ENCODE data around the gene GTF2H2C. TPM values are rescaled to one million over a fixed set of nuclear protein-coding genes. Genes with fewer than 3 reads are reported as not detected.
"Not testable (repeated sequence)": the region's sequence is repeated elsewhere in the genome, so short reads cannot be mapped to it uniquely, and the experiment has no call there.

GTF2H2C gene
- total RNA-seq (2014; rRNA removed; shearing (Covaris generic); ENCODE audit: low replicate concordance) = 35.2 and 69.8 TPM in 2 replicates

- not testable (repeated sequence) for H3K36me3 ChIP-seq (ENCODE audit: insufficient read depth, low read length); H2AFZ ChIP-seq (ENCODE audit: low read length); H3K27ac ChIP-seq (ENCODE audit: low read length); H3K27me3 ChIP-seq (ENCODE audit: low read length); H3K4me1 ChIP-seq (ENCODE audit: low read length); H3K79me2 ChIP-seq (ENCODE audit: low read length); H3K9me3 ChIP-seq (ENCODE audit: low read length); H4K20me1 ChIP-seq (ENCODE audit: insufficient read depth, low read depth, low read length); H3K9me2 ChIP-seq (replicated peaks; ENCODE audit: insufficient read depth, low read length)
- H3K4me2 ChIP-seq (ENCODE audit: low read depth, low read length, poor library complexity, severe bottlenecking) = peak within 1 kb of the TSS; percentile 62
- peak within 1 kb of the TSS; percentile 61 for H3K9ac ChIP-seq (ENCODE audit: low read length)
- peak; percentile 89 for DNase-seq
- H3K4me3 ChIP-seq (ENCODE audit: low read length) = peak within 1 kb of the TSS; percentile 65
These were observed at the start of gene GTF2H2C for GRCh38 chr5:69559908-69560330. Gene GTF2H2C (plus strand): TSS chr5:69560191. CDS start chr5:69565133, 4,942 bp downstream.

DNA sequence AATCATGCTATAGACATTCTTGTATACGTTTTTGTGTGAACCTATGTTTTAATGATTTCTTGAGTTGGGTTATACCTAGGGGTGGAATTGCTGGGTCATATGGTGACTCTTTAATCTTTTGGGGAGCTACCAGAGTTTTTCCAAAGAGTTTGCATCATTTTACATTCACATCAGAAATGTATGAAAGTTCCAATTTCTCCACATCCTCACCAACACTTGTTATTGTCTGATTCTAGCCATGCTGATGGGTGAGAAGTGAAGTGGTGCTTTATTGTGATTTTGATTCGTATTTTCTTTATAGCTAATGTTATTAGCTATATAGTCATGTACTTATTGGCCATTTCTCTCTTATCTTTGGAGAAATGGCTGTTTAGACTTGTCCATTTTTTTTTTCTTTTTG lies 49.3 kb upstream of the GTF2H2C start:
- Histone ChIP-seq H3K4me3 (ENCODE audit: low read length) (no peak overlapping the region), H3K4me1 (ENCODE audit: low read length) (peaks cover 4% of the 10 kb centered on the region; the same call in 1 of the 2 replicates), H3K9ac (ENCODE audit: low read length) (no peak overlapping the region), H3K79me2 (ENCODE audit: low read length) (no peaks in the 10 kb centered on the region), H3K4me2 (ENCODE audit: low read depth, low read length, poor library complexity, severe bottlenecking) (no peak overlapping the region), H3K27ac (ENCODE audit: low read length) (no peak overlapping the region), H3K36me3 (ENCODE audit: insufficient read depth, low read length) (no peaks in the 10 kb centered on the region), H3K9me3 (ENCODE audit: low read length) (no peaks in the 10 kb centered on the region), H2AFZ (ENCODE audit: low read length) (no peak overlapping the region), H3K9me2 (replicated peaks; ENCODE audit: insufficient read depth, low read length) (no peaks in the 10 kb centered on the region), H3K27me3 (ENCODE audit: low read length) (no peaks in the 10 kb centered on the region), H4K20me1 (ENCODE audit: insufficient read depth, low read depth, low read length) (no peaks in the 10 kb centered on the region)
- no peak for DNase-seq

DNA sequence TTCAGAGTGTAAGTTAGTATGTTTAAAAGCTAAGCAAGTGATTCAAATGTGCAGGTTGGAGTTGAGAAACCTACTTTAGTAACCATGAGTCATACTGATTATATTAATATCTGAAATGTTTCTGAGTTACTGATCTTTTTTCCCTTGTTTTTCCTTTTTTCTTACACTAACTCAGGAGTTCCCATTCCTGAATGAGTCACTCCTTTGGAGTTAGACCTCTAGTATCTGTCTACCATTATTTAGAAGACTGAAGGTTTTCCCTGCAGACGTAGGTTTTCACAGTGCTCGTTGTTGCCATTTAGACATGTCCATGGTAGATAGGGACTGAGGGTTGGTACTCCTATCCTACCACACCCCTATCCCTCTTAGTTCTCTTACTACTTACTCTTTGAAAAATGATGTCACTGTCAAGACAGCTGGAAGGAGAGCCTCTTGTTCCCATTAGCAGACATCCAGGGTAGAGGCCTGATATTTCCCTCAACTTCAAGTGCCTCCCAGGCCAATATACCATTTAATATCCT lies 47.2 kb upstream of the GTF2H2C start:
- DNase-seq = no peak
- no peak overlapping the region for H3K4me3 ChIP-seq (ENCODE audit: low read length)
- H4K20me1 ChIP-seq (ENCODE audit: insufficient read depth, low read depth, low read length) = no peaks in the 10 kb centered on the region
- H3K27me3 ChIP-seq (ENCODE audit: low read length) = no peaks in the 10 kb centered on the region
- no peak overlapping the region for H3K9ac ChIP-seq (ENCODE audit: low read length)
- H3K9me3 ChIP-seq (ENCODE audit: low read length) = no peaks in the 10 kb centered on the region
- H3K36me3 ChIP-seq (ENCODE audit: insufficient read depth, low read length) = no peaks in the 10 kb centered on the region
- H3K79me2 ChIP-seq (ENCODE audit: low read length) = no peaks in the 10 kb centered on the region
- no peak overlapping the region for H3K27ac ChIP-seq (ENCODE audit: low read length)
- peaks cover 4% of the 10 kb centered on the region; the same call in 1 of the 2 replicates for H3K4me1 ChIP-seq (ENCODE audit: low read length)
- H2AFZ ChIP-seq (ENCODE audit: low read length) = no peak overlapping the region
- H3K9me2 ChIP-seq (replicated peaks; ENCODE audit: insufficient read depth, low read length) = no peaks in the 10 kb centered on the region
- H3K4me2 ChIP-seq (ENCODE audit: low read depth, low read length, poor library complexity, severe bottlenecking) = no peak overlapping the region

GRCh38 chr5:69515570-69515969 lies 44.4 kb upstream of the GTF2H2C start:
- not testable (repeated sequence) for H3K27ac ChIP-seq (ENCODE audit: low read length); H3K27me3 ChIP-seq (ENCODE audit: low read length); H3K79me2 ChIP-seq (ENCODE audit: low read length); H3K36me3 ChIP-seq (ENCODE audit: insufficient read depth, low read length); H3K4me1 ChIP-seq (ENCODE audit: low read length); DNase-seq; H3K9me3 ChIP-seq (ENCODE audit: low read length); H3K9me2 ChIP-seq (replicated peaks; ENCODE audit: insufficient read depth, low read length); H3K4me3 ChIP-seq (ENCODE audit: low read length); H3K4me2 ChIP-seq (ENCODE audit: low read depth, low read length, poor library complexity, severe bottlenecking); H2AFZ ChIP-seq (ENCODE audit: low read length); H3K9ac ChIP-seq (ENCODE audit: low read length); H4K20me1 ChIP-seq (ENCODE audit: insufficient read depth, low read depth, low read length)

DNA sequence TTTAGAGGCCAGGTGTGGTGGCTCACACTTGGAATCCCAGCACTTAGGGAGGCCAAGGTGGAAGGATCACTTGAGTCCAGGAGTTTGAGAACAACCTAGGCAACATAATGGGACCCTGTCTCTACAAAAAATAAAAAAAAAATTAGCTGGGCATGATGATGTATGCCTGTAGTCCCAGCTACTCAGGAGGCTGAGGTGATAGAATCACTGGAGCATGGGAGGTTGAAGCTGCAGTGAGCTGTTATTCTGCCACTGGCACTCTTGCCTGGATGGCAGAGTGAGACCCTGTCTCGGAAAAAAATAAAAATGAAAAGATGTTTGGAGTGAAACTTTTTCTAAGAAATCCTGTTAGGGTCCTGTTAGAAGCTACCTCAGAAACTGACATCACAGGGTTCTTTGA lies 43.2 kb upstream of the GTF2H2C start:
- H3K9me3 ChIP-seq (ENCODE audit: low read length) = no peaks in the 10 kb centered on the region
- H3K27me3 ChIP-seq (ENCODE audit: low read length) = no peaks in the 10 kb centered on the region
- no peaks in the 10 kb centered on the region for H3K79me2 ChIP-seq (ENCODE audit: low read length)
- DNase-seq = no peak
- H3K9ac ChIP-seq (ENCODE audit: low read length) = no peak overlapping the region
- no peak overlapping the region for H2AFZ ChIP-seq (ENCODE audit: low read length)
- H3K36me3 ChIP-seq (ENCODE audit: insufficient read depth, low read length) = no peaks in the 10 kb centered on the region
- no peaks in the 10 kb centered on the region for H3K4me1 ChIP-seq (ENCODE audit: low read length)
- no peak overlapping the region for H3K4me2 ChIP-seq (ENCODE audit: low read depth, low read length, poor library complexity, severe bottlenecking)
- H3K9me2 ChIP-seq (replicated peaks; ENCODE audit: insufficient read depth, low read length) = no peaks in the 10 kb centered on the region
- H3K27ac ChIP-seq (ENCODE audit: low read length) = no peak overlapping the region
- H3K4me3 ChIP-seq (ENCODE audit: low read length) = no peak overlapping the region
- no peaks in the 10 kb centered on the region for H4K20me1 ChIP-seq (ENCODE audit: insufficient read depth, low read depth, low read length)

DNA sequence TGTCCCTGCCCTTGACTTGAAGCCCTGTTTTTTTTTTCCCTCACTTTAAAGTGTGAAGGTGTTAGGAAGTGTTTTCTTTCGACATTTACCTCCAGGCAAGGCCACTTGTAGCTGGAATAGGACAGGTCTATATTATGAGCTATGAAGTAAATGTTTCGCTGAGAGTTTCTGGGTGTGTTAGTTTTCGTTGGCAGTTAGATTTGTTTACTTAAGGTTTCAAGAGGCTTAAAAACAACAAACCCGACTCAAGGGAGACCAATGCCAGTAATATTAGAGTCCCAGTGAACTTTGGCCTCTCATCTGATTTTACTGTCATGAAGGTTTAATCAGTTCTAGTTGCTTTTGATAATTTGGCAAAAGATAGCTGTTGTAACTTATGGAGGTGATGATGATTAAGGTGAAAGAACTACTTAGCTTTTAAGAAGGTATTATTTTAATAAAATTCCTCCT lies 42.2 kb upstream of the GTF2H2C start:
- H2AFZ ChIP-seq (ENCODE audit: low read length) = no peak overlapping the region
- no peak overlapping the region for H3K9ac ChIP-seq (ENCODE audit: low read length)
- no peaks in the 10 kb centered on the region for H3K36me3 ChIP-seq (ENCODE audit: insufficient read depth, low read length)
- H3K79me2 ChIP-seq (ENCODE audit: low read length) = no peaks in the 10 kb centered on the region
- H3K27me3 ChIP-seq (ENCODE audit: low read length) = no peaks in the 10 kb centered on the region
- H3K27ac ChIP-seq (ENCODE audit: low read length) = no peak overlapping the region
- DNase-seq = no peak
- no peaks in the 10 kb centered on the region for H3K9me2 ChIP-seq (replicated peaks; ENCODE audit: insufficient read depth, low read length)
- no peaks in the 10 kb centered on the region for H3K4me1 ChIP-seq (ENCODE audit: low read length)
- no peak overlapping the region for H3K4me3 ChIP-seq (ENCODE audit: low read length)
- no peaks in the 10 kb centered on the region for H3K9me3 ChIP-seq (ENCODE audit: low read length)
- H3K4me2 ChIP-seq (ENCODE audit: low read depth, low read length, poor library complexity, severe bottlenecking) = no peak overlapping the region
- no peaks in the 10 kb centered on the region for H4K20me1 ChIP-seq (ENCODE audit: insufficient read depth, low read depth, low read length)

GRCh38 chr5:69519285-69519684 lies 40.7 kb upstream of the GTF2H2C start:
- Histone ChIP-seq H4K20me1 (ENCODE audit: insufficient read depth, low read depth, low read length) (no peaks in the 10 kb centered on the region), H3K27me3 (ENCODE audit: low read length) (no peaks in the 10 kb centered on the region), H3K9ac (ENCODE audit: low read length) (no peak overlapping the region), H3K36me3 (ENCODE audit: insufficient read depth, low read length) (no peaks in the 10 kb centered on the region), H3K4me1 (ENCODE audit: low read length) (no peaks in the 10 kb centered on the region), H3K27ac (ENCODE audit: low read length) (no peak overlapping the region), H3K9me2 (replicated peaks; ENCODE audit: insufficient read depth, low read length) (no peaks in the 10 kb centered on the region), H3K79me2 (ENCODE audit: low read length) (no peaks in the 10 kb centered on the region), H3K4me2 (ENCODE audit: low read depth, low read length, poor library complexity, severe bottlenecking) (no peak overlapping the region), H2AFZ (ENCODE audit: low read length) (no peak overlapping the region), H3K4me3 (ENCODE audit: low read length) (no peak overlapping the region), H3K9me3 (ENCODE audit: low read length) (no peaks in the 10 kb centered on the region)
- DNase-seq = no peak

DNA sequence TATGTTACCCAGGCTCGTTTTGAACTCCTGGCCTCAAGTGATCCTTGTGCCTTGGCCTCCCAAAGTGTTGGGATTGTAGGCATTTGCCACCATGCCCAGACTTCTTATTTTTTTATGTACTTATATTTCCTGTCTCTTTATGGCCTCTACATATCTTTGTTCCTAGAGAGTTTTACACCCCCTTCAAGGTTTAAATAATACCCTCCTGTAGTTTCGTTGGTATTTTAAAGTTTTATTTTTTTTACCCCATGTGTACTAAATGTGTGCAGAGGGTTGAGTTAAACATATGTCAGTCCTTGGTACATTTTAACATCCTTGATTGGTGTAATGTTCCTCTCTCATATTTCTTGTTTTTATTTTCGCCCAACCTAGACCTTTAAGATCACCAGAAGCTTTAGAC lies 38.0 kb upstream of the GTF2H2C start:
- Histone ChIP-seq H3K4me3 (ENCODE audit: low read length) (no peak overlapping the region), H2AFZ (ENCODE audit: low read length) (no peak overlapping the region), H3K79me2 (ENCODE audit: low read length) (no peaks in the 10 kb centered on the region), H3K36me3 (ENCODE audit: insufficient read depth, low read length) (no peaks in the 10 kb centered on the region), H3K9me2 (replicated peaks; ENCODE audit: insufficient read depth, low read length) (no peaks in the 10 kb centered on the region), H3K27me3 (ENCODE audit: low read length) (no peaks in the 10 kb centered on the region), H3K27ac (ENCODE audit: low read length) (no peak overlapping the region), H3K9ac (ENCODE audit: low read length) (no peak overlapping the region), H3K4me1 (ENCODE audit: low read length) (no peaks in the 10 kb centered on the region), H4K20me1 (ENCODE audit: insufficient read depth, low read depth, low read length) (no peaks in the 10 kb centered on the region), H3K4me2 (ENCODE audit: low read depth, low read length, poor library complexity, severe bottlenecking) (no peak overlapping the region), H3K9me3 (ENCODE audit: low read length) (no peaks in the 10 kb centered on the region)
- DNase-seq = no peak

DNA sequence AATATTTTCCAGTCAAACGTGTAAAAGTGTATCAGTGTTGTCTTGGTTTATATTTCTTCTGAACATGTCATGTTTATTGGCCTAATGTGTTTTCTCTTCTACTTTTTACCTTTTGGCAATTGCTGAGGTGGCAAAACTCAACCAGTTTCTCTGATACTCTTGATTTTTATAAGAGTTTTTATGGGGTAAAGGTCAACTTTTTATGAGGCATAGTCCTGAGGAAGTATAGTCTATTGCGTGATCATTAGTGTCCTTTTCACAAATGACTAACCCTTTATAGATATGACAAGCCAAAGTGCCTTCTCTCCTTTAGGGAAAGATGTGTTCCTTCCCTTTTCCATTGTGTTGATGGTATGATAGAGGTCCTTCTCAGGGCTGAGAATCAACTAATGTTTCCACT lies 34.5 kb upstream of the GTF2H2C start:
- H3K9me3 ChIP-seq (ENCODE audit: low read length) = no peaks in the 10 kb centered on the region
- no peaks in the 10 kb centered on the region for H3K79me2 ChIP-seq (ENCODE audit: low read length)
- no peak overlapping the region for H3K9ac ChIP-seq (ENCODE audit: low read length)
- H4K20me1 ChIP-seq (ENCODE audit: insufficient read depth, low read depth, low read length) = no peaks in the 10 kb centered on the region
- no peak overlapping the region for H3K27ac ChIP-seq (ENCODE audit: low read length)
- no peak overlapping the region for H2AFZ ChIP-seq (ENCODE audit: low read length)
- no peak overlapping the region for H3K4me3 ChIP-seq (ENCODE audit: low read length)
- H3K4me1 ChIP-seq (ENCODE audit: low read length) = no peaks in the 10 kb centered on the region
- H3K4me2 ChIP-seq (ENCODE audit: low read depth, low read length, poor library complexity, severe bottlenecking) = no peak overlapping the region
- H3K27me3 ChIP-seq (ENCODE audit: low read length) = no peaks in the 10 kb centered on the region
- H3K9me2 ChIP-seq (replicated peaks; ENCODE audit: insufficient read depth, low read length) = no peaks in the 10 kb centered on the region
- DNase-seq = no peak
- H3K36me3 ChIP-seq (ENCODE audit: insufficient read depth, low read length) = no peaks in the 10 kb centered on the region
